Loucy (cell line): ENCODE data around the gene CROCC2.
"Not testable (repeated sequence)": the region's sequence is repeated elsewhere in the genome, so short reads cannot be mapped to it uniquely, and the experiment has no call there.

Experiments
- H2AFZ ChIP-seq: fragments of 200-600 bp; sonication (generic); 2 replicates; pipeline ENCODE4 v1.6.0; 2016; ENCODE audit warnings: antibody characterized with exemption, mild to moderate bottlenecking, low read length, moderate library complexity
- H3F3A ChIP-seq: fragments of 200-600 bp; 2 replicates; pipeline ENCODE4 v1.6.0; 2016; ENCODE audit warnings: antibody characterized with exemption, low read depth, mild to moderate bottlenecking
- H3K27me3 ChIP-seq: fragments of 200-600 bp; sonication (generic); 2 replicates; pipeline ENCODE4 v1.6.1; 2014; ENCODE audit warnings: low read length, mild to moderate bottlenecking; ENCODE audit not compliant: insufficient read depth, poor library complexity, severe bottlenecking
- H3K36me3 ChIP-seq: fragments of 200-600 bp; sonication (generic); 2 replicates; pipeline ENCODE4 v1.6.1; 2016; ENCODE audit warnings: low read length; ENCODE audit not compliant: insufficient read depth
- H3K4me1 ChIP-seq: fragments of 200-600 bp; sonication (generic); 2 replicates; pipeline ENCODE4 v1.5.1; 2014; ENCODE audit warnings: low read length, mild to moderate bottlenecking; ENCODE audit not compliant: insufficient read depth, poor library complexity, severe bottlenecking
- H3K4me2 ChIP-seq: fragments of 200-600 bp; sonication (generic); 2 replicates; pipeline ENCODE4 v1.6.0; 2014; ENCODE audit warnings: antibody characterized with exemption, low read length, low read depth, mild to moderate bottlenecking; ENCODE audit not compliant: poor library complexity, severe bottlenecking
- H3K4me3 ChIP-seq: fragments of 200-600 bp; sonication (generic); 2 replicates; pipeline ENCODE4 v1.5.1; 2014; ENCODE audit warnings: low read length, mild to moderate bottlenecking, mixed read lengths; ENCODE audit not compliant: poor library complexity, severe bottlenecking
- H3K79me2 ChIP-seq: fragments of 200-600 bp; sonication (generic); 2 replicates; pipeline ENCODE4 v1.6.1; 2014; ENCODE audit warnings: low read length; ENCODE audit not compliant: insufficient read depth
- H3K9ac ChIP-seq: fragments of 200-600 bp; sonication (generic); 2 replicates; pipeline ENCODE4 v1.6.0; 2014; ENCODE audit warnings: mild to moderate bottlenecking, low read depth, low read length, moderate library complexity; ENCODE audit not compliant: poor library complexity, severe bottlenecking
- H3K9me2 ChIP-seq: fragments of 200-600 bp; sonication (generic); replicated peaks from 2 replicates; pipeline ENCODE4 v1.6.1; 2016; ENCODE audit warnings: low read depth, low read length, mixed read lengths
- H3K9me3 ChIP-seq: fragments of 200-600 bp; sonication (generic); 2 replicates; pipeline ENCODE4 v1.6.1; 2014; ENCODE audit warnings: mild to moderate bottlenecking, antibody characterized with exemption, low read length, low read depth; ENCODE audit not compliant: insufficient read depth
- H4K20me1 ChIP-seq: fragments of 200-600 bp; sonication (generic); 2 replicates; pipeline ENCODE4 v1.6.0; 2014; ENCODE audit warnings: antibody characterized with exemption, low read length, mild to moderate bottlenecking; ENCODE audit not compliant: insufficient read depth, poor library complexity, severe bottlenecking
- CTCF ChIP-seq: fragments of 200-600 bp; sonication (generic); conservative IDR thresholded peaks from 2 replicates; pipeline ENCODE4 v1.5.1; 2014; ENCODE audit warnings: mild to moderate bottlenecking, antibody characterized with exemption, low read length
- EZH2phosphoT487 ChIP-seq: fragments of 200-600 bp; IDR thresholded peaks from 2 replicates; pipeline ENCODE4 v1.6.1; 2018; ENCODE audit warnings: antibody characterized with exemption, mild to moderate bottlenecking, moderate library complexity, borderline replicate concordance

The CROCC2 gene

GRCh38 chr2:240972201-240972600 is 66.1 kb downstream of the CROCC2 start:
- no peak overlapping the region for H2AFZ ChIP-seq
- H3F3A ChIP-seq: no peaks in the 10 kb centered on the region
- H3K9me3 ChIP-seq: peaks cover 6% of the 10 kb centered on the region; the same call in 1 of the 2 replicates
- no peaks in the 10 kb centered on the region for H3K4me1 ChIP-seq
- no peak overlapping the region for H3K4me3 ChIP-seq
- no peaks in the 10 kb centered on the region for H3K9me2 ChIP-seq
- no peak overlapping the region for H3K4me2 ChIP-seq
- no peaks in the 10 kb centered on the region for H4K20me1 ChIP-seq
- TF ChIP-seq EZH2phosphoT487 (no peak), CTCF (no peak)
- H3K27me3 ChIP-seq: no peaks in the 10 kb centered on the region
- H3K79me2 ChIP-seq: no peaks in the 10 kb centered on the region
- no peaks in the 10 kb centered on the region for H3K36me3 ChIP-seq
- H3K9ac ChIP-seq: no peak overlapping the region

- Histone ChIP-seq H2AFZ (no peak overlapping the region), H4K20me1 (no peaks in the 10 kb centered on the region), H3K9ac (no peak overlapping the region), H3K4me2 (no peak overlapping the region), H3K79me2 (no peaks in the 10 kb centered on the region), H3K36me3 (no peaks in the 10 kb centered on the region), H3K4me1 (no peaks in the 10 kb centered on the region), H3K9me2 (no peaks in the 10 kb centered on the region), H3K9me3 (peaks cover 6% of the 10 kb centered on the region; the same call in 1 of the 2 replicates), H3K4me3 (no peak overlapping the region), H3F3A (no peaks in the 10 kb centered on the region), H3K27me3 (no peaks in the 10 kb centered on the region)
- no peak for TF ChIP-seq EZH2phosphoT487
- no peak for TF ChIP-seq CTCF
These were observed 66.7 kb downstream of the CROCC2 start for GRCh38 chr2:240972636-240973521.

DNA sequence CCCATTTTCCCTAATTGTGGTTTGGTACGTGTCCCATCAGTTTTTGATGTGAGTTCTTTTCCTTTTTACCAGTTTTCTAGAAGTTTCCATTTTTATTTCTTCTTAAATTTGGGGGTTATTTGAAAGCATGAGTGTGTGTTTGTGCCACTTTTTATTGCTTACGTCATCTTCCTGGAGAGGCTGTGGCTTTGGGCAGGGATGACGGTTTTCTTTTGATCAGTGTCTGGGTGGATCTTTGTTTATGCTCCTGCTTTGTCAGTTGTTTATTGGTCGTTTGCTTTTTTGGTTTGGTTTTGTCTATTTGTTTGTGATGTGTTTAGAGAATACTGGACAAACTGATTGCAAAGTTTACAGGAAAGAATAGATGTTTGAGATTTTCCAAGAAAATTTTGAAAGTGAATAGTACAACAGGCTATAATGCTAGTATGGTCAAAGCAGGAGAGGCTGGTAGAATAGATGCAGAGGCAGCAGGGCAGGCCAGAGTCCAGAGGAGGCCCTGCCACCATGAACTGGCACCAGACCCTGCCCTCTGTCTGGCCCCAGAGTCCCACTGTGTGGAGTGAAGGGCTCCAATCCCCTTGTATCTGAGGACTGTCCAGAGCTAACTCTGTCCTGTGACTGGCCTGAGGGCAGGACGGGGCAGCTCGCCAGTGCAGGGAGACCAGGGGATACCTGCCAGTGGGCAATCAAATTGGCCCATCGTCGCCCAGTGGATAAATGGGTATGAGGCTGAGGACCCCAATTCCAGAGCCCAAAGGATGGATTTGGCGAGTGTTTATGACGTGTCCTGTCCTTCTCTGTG is 68.8 kb downstream of the CROCC2 start:
- Histone ChIP-seq H3K79me2 (no peaks in the 10 kb centered on the region), H4K20me1 (no peaks in the 10 kb centered on the region), H3K4me1 (no peaks in the 10 kb centered on the region), H3K4me2 (no peak overlapping the region), H3K4me3 (no peak overlapping the region), H3K36me3 (no peaks in the 10 kb centered on the region), H3K27me3 (no peaks in the 10 kb centered on the region), H2AFZ (no peak overlapping the region), H3F3A (no peaks in the 10 kb centered on the region), H3K9me3 (peaks cover 3% of the 10 kb centered on the region; the same call in 1 of the 2 replicates), H3K9ac (no peak overlapping the region), H3K9me2 (no peaks in the 10 kb centered on the region)
- no peak for TF ChIP-seq CTCF
- no peak for TF ChIP-seq EZH2phosphoT487

GRCh38 chr2:240975903-240976302 is 69.8 kb downstream of the CROCC2 start:
- not testable (repeated sequence) for H4K20me1 ChIP-seq, H3F3A ChIP-seq, H3K4me3 ChIP-seq, H3K9me3 ChIP-seq, H3K9me2 ChIP-seq, H3K4me2 ChIP-seq, H3K4me1 ChIP-seq, H3K36me3 ChIP-seq, H3K9ac ChIP-seq, H3K79me2 ChIP-seq, H3K27me3 ChIP-seq, H2AFZ ChIP-seq
